Hypothalamus (tissue), 51 donors: ENCODE results near the gene UQCC2.
A peak's percentile ranks its signal among the peaks of the same experiment; 100 is the strongest.

Experiments used
- DNase-seq, 51 donors: peaks; one replicate each; lab custom pipeline; 2025; lab: John Stamatoyannopoulos, UW

The UQCC2 gene

DNA sequence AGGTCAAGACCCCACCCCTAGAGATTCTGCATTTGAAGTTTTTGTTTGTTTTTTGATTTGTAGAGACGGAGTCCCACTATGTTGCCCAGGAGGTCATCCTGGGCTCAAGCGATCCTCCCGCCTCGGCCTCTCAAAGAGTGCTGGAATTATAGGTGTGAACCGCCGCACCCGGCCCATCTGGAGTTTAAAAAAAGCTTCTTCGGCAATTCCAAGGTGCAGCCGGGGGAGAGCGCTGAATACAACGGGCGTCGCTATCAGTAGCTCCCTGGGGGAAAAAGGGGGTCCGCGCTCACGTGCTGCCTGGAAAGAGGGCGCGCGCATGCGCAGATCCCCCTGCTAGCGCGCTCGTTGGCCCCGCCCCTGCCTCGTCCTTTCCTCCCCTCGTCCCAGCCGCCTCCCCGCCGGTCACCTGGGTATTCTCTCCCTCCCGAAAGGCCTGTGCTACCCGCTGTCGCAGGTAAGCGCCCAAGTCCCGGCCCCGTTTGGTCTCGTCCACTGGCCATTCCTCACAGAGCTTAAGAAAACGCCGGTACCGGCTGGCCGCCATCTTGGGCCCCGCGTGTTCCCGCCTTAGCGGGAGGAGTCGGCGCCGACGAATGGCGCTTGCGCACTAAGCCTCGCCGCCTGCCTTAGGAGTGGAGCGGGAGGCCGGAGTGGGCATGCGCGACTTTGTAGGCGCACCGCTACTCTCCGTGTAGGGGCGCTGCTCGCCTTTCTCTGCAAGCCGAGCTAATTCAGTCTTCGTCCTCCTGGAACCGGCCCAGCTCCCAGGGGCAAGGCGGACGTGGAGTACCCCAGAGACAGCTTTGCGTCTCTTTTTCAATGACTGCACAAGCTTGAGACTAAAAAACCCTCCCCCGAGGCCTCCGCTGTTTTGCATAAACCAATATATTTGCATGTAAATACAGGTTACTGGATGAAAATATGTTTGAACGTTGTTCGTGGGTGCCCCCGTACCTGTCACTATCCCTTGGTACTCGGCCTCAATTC lies at the start of gene UQCC2:
Gene UQCC2, minus strand, starts transcription at position 561 of the 990 bp plus-strand sequence. Its CDS starts 14 bp downstream, at position 547.
- peak; percentile 80 to 100 (median 93) for DNase-seq

DNA sequence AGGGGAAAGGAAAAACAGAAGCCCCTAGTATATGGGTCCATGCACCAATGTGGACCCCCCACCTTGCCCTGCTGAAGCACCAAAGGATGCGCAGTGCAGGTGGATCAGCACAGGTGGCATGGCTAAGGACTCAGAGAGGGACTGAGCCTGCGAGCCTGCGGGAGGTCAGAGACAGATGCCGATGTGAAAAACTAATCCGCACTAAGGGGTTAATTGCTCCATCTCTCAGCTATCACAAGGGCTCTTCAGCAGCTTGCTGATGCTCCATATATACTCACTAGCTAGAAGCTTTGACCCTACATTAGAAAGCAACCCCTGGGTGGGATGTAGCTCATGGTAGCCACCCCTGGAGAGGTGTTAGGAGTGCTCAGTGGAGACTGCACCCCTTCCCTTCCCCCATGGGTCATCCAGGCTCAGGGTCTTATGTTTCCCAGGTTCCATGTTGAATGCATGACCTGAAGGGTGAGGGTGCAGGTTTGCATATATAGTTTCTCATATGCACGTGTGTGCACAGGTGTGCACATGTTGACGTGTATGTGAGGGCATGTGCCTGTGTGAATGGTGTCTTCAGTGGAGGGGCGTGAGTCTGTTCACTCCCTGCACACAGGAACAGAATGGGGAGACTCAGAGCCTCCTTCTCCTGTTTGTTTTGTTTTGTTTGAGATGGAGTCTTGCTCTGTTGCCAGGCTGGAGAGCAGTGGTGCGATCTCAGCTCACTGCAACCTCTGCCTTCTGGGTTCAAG lies 48.6 kb upstream of the UQCC2 start:
- DNase-seq = no peak

GRCh38 chr6:33758815-33759216 lies 47.3 kb upstream of the UQCC2 start:
- no peak for DNase-seq

- no peak for DNase-seq
Observed at GRCh38 chr6:33757906-33758305, 46.4 kb upstream of the UQCC2 start.

DNA sequence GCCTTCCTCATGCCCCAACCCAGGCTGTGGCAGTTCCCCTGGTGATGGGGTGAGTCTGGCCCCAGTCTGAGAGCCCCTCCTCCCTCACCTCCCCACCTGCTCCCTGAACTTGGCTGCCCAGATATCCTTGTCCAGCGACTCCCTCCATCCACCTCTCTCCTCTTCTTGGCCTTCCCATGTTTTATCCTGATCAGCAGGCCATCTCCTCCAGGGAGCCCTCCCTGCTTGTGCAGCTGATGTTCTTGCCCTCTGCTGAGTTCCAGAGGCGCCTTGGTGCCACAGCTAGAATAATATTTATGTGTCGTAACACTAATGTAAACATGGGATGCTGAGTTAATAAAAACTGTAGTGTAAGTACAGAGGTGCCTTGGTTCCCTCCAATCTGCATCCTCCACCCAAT lies 45.6 kb upstream of the UQCC2 start:
- DNase-seq = no peak

DNA sequence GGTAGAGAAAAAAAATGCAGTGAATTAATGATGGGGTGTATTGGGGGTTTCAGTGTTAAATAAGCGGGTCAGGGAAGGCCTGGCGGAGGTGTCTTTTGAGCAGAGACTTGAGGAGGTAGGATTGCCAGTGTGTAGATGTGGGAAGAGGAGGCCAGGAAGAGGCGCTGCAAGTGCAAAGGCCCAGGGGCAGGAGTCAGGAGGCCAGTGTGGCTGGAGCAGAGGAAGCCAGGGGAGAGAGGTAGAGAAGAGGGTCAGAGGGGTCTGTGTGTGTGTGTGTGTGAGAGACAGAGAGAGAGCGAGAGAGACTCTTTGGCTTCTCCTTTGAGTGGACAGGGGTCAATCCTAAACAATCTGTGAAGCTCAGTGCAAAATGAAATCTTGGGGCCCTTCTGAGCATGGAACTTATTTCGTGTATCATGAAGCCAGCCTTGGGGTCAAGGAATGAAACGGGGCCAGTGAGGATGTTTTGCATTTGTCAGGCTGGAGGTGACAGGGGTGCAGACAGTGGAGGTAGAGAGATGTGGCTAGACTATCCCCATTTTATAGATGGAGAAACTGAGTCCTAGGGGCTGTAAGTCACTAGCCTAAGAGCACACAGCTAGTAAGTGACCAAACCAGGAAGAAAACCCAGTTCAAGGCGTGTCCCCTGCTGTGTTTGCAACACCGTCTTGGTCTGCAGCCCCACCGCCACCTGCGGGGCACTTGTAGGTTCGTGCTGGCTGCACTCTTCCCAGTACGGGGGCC lies 44.9 kb upstream of the UQCC2 start:
- no peak for DNase-seq

GRCh38 chr6:33755070-33755869 lies 43.8 kb upstream of the UQCC2 start:
- no peak for DNase-seq

GRCh38 chr6:33754222-33754621 lies 42.7 kb upstream of the UQCC2 start:
- DNase-seq = no peak

DNA sequence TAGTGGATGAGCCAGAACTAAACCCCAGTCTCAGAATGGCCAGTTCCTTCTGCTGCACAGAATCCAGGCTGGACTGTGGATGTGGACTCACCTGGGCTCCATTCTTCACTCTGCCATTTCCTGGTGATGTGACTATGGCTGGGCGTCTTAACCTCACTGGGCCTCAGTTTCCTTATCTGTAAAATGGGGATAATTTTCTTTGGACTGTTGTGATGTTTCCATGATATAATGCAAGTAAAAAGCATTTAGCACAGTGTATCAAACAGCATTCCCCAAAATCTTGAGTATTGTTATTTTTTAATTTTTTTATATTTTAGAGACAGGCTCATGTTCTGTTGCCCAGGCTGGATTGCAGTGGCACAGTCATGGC lies 41.1 kb upstream of the UQCC2 start:
- DNase-seq = no peak

DNA sequence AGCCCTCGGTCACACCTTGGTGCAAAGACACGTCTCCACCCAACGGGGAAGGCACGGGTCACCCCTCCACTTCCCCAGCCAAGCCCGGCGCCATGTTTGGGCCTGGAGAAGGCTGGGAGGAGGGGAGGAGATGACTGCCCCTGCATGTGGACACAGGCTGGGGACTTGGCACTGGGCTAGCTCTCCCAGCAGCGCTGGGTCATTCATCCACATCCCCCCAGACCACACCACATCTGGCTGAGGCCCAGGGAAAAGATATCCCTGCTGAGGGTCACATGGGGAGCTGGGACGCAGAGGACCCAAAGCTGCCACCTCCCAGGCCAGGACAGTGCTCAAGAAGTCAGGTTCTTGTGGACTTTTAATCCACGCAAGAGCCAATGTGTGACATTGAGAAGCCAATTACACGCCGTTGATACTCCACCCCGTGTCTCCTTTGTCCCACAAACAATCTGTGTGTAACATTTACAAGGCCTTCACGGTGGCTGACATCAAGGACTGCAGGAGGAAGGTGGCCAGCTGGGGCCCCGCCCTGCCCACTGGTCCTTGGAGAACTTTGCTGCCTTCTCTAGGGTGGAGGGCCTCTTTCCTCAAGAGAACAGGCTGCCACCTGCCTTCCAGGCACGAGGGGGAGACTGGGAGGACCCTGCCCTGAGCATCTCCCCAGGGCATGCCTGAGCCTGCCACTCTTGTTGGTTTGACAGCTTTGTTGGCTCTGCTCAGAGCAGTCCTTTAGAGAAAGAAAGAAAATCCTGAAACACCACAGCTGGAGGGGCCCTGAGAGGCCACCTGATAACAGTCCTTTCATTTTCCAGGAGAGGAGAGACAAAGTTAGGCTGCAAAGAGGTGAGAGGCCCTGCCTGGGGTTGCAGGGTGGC lies 40.5 kb upstream of the UQCC2 start:
- no peak for DNase-seq

- no peak for DNase-seq
Observed at GRCh38 chr6:33750244-33750991, 38.9 kb upstream of the UQCC2 start.

- DNase-seq = no peak
Observed at GRCh38 chr6:33749401-33749800, 37.9 kb upstream of the UQCC2 start.

GRCh38 chr6:33748841-33749240 lies 37.3 kb upstream of the UQCC2 start:
- DNase-seq = no peak

GRCh38 chr6:33747823-33748222 lies 36.3 kb upstream of the UQCC2 start:
- DNase-seq = no peak

DNA sequence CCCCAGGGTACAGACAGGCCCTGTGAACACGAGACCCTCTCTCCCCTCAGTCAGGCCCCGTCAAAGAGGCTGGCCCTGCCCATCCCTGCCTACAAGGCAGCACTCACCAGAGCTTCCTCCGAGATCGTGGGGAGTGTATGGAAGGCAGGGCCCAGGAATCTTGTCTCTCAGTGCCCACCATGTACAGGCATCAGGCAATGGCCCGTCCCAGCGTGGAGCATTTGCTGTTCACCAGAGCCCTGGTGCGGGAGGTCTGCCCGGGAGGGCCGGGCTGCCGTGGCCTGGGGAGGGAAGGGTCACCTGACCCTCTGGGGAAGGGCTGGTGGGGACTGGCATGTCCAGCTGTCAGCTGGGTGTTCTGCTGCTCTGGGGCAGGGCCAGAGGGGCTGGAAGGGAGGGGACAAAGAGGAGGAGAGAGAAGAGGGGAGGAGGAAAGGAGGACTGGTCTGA lies 35.2 kb upstream of the UQCC2 start, which contains the start of gene IP6K3:
Gene IP6K3, minus strand, starts transcription at position 255 of the 450 bp plus-strand sequence. CDS start 11,429 bp downstream, outside the sequence.
- DNase-seq = peak in 48 of 51 donors; percentile 18 to 93 (median 76)

DNA sequence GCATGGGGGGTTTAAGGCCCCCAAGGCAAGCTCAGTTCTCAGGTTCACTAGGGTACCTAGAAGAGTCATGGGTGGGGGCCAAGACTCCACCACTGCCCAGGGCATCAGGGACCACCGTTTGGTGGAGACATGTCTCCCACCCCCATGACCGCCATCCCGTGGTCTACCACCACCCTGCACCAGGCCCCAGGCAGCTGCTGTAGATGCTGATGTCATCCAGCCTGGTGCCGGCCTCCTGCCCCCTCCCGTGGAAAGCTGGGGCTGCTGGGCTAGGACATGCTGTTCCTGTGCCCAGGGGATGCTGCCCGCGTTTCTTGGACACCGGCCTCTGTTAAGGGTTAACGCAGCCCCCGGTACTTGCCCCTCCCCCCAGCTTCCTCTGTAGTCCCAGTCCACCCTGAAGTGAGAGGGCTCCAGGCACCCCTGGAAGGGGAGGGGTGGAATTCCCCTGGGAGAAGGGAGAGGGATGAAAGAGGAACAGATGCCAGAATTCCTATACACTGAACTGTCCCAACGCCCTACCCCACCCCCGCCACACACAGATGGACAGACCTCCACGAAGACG lies 34.6 kb upstream of the UQCC2 start:
- peak in 49 of 51 donors; percentile 4 to 85 (median 65) for DNase-seq

- DNase-seq = peak in 2 of 51 donors; percentile 26 to 52
Observed at GRCh38 chr6:33745548-33745947, 34.0 kb upstream of the UQCC2 start.
